ENCODE results near the gene CHPF2.

Gene CHPF2

DNA sequence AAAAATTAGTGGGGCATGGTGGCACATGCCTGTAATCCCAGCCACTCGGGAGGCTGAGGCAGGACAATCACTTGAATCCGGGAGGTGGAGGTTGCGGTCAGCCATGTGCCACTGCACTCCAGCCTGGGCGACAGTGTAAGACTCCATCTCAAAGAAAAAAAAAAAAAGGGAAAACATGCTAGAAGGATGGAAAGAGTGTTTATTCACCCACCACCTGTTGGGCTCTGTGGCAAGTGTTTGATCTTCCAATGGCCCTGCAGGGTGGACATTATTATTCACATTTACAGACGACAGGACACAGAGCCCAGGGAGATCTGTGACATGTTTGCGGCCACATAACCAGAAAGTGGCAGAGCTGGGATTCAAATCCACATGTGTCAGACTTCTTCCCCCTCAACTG lies 49.4 kb downstream of the CHPF2 start:
- DNase-seq, result no peak
- TF ChIP-seq, protein P1, sequence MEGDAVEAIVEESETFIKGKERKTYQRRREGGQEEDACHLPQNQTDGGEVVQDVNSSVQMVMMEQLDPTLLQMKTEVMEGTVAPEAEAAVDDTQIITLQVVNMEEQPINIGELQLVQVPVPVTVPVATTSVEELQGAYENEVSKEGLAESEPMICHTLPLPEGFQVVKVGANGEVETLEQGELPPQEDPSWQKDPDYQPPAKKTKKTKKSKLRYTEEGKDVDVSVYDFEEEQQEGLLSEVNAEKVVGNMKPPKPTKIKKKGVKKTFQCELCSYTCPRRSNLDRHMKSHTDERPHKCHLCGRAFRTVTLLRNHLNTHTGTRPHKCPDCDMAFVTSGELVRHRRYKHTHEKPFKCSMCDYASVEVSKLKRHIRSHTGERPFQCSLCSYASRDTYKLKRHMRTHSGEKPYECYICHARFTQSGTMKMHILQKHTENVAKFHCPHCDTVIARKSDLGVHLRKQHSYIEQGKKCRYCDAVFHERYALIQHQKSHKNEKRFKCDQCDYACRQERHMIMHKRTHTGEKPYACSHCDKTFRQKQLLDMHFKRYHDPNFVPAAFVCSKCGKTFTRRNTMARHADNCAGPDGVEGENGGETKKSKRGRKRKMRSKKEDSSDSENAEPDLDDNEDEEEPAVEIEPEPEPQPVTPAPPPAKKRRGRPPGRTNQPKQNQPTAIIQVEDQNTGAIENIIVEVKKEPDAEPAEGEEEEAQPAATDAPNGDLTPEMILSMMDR (IDR thresholded peaks at IDR 0.05; ENCODE audit: low read depth, low read length), result no peak

DNA sequence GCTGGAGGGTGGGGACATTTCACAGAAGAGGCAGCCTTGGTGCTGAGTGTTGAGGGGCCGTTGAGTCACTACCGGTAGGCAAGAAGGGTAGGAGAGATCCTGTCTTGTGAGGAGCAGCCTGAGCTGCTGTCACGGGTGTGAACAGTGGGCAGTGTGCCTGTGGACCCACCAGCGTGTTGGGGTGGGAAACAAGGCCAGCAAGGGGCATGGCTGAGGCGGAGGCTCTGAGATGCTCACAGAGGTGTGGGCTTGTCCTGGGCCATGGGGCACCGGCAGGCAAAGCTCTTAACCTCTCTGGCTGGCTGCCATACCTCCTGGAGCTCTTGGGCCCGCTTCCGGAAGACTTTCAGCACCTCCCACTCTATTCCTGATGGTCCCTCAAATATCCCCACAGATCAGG lies 49.8 kb downstream of the CHPF2 start:
- no peaks in the 10 kb centered on the region for H3K27me3 ChIP-seq (ENCODE audit: insufficient read depth, low read depth, severe bottlenecking)
- no peak for DNase-seq
- TF ChIP-seq, protein P1 (IDR thresholded peaks at IDR 0.05; ENCODE audit: low read depth, low read length), result no peak
- H3K9me3 ChIP-seq (ENCODE audit: severe bottlenecking), result no peaks in the 10 kb centered on the region
- no peak overlapping the region for H3K27ac ChIP-seq
- no peak overlapping the region for H3K4me3 ChIP-seq (ENCODE audit: low read depth, low read length)
- H3K36me3 ChIP-seq, result no peaks in the 10 kb centered on the region

More for the DNA sequence above, 49.4 kb downstream of the CHPF2 start:
- H3K36me3 ChIP-seq, result no peaks in the 10 kb centered on the region
- H3K27ac ChIP-seq, result no peak overlapping the region
- H3K4me3 ChIP-seq (ENCODE audit: low read depth, low read length), result no peak overlapping the region
- H3K27me3 ChIP-seq (ENCODE audit: insufficient read depth, low read depth, severe bottlenecking), result no peaks in the 10 kb centered on the region
- H3K9me3 ChIP-seq (ENCODE audit: severe bottlenecking), result no peaks in the 10 kb centered on the region

DNA sequence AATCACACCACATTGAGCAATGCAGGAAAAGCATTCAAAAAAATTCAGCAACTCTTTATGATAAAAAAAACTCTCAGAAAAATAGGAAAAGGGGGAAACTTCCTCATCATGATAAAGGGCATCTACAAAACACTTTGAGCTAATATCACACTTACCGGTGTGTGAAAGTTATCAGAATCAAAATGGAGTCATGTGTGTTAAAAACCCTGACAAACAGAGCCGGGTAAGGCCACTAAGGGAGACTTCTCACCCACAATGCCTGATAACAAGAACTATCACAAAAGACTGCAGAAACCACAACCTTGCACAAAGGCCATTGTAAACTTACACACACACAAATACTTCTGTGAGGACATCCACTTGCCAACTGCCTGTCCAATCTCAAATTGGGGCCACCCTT lies 51.0 kb downstream of the CHPF2 start:
- Histone ChIP-seq H3K27ac (no peak overlapping the region), H3K9me3 (ENCODE audit: severe bottlenecking) (no peaks in the 10 kb centered on the region), H3K4me3 (ENCODE audit: low read depth, low read length) (no peak overlapping the region), H3K27me3 (ENCODE audit: insufficient read depth, low read depth, severe bottlenecking) (no peaks in the 10 kb centered on the region), H3K36me3 (no peaks in the 10 kb centered on the region)
- TF ChIP-seq, protein P1 (IDR thresholded peaks at IDR 0.05; ENCODE audit: low read depth, low read length), result no peak
- no peak for DNase-seq

DNA sequence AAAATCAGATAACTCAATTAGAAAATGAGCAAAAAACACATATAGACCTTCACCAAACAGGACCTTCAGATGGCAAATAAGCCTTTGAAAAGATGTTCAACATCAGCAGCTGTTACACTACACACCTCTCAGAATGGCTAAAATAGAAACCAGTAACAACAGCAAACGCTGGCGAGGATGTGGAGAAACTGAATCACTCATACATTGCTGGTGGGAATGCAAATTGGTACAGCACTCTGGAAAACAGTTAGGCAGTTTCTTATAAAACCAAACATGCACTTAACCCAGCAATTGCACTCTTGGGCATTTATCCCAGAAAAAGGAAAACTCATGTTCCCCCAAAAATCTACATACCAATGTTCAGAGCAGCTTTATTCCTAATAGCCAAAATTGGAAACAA lies 53.9 kb downstream of the CHPF2 start:
- no peaks in the 10 kb centered on the region for H3K9me3 ChIP-seq (ENCODE audit: severe bottlenecking)
- DNase-seq, result no peak
- TF ChIP-seq, protein P1 (IDR thresholded peaks at IDR 0.05; ENCODE audit: low read depth, low read length), result no peak

More for the DNA sequence above, 53.9 kb downstream of the CHPF2 start:
- Histone ChIP-seq H3K27ac (no peak overlapping the region), H3K27me3 (ENCODE audit: insufficient read depth, low read depth, severe bottlenecking) (no peaks in the 10 kb centered on the region), H3K36me3 (no peaks in the 10 kb centered on the region), H3K4me3 (ENCODE audit: low read depth, low read length) (no peak overlapping the region)
